CD4-positive, alpha-beta T cell treated with Interleukin-17A for 1 hour (primary cell): ENCODE results near the gene RASAL1.

ENCODE experiments used
- DNase-seq: peaks from one replicate; pipeline ENCODE4 v3.0.0-alpha.2; 2020

The RASAL1 gene

DNA sequence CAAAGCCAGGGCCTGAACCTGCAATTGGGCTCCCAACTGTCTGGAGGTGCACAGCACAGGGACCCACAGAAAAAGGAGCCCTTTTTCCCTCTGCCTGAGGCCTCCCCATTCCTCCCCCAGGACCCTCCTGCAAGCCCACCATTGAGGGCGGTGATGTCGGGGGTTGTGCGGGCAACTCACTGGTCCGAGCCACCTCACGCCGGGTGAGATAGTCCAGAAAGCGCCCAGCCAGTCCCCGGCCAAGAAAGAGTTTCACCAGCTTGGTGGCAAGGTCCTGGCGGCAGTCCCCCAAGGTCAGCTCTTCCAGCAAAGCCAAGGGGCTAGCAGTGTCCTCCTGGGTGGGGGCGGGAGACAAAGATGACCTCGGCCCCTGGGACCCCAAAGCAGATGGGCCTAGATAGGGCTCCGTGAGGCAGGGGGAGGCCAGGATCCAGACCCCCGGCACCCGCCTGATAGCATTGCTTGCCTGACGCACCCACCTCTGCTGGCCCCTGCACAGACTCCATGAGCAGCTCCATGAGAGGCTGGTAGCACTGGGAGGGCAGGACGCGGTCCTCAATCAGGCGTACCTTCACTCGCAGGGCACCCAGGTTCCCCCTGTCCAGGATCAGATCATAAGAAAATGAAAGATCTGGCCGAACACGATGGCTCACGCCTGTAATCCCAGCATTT, 20.0 kb downstream of the RASAL1 start:
- no peak for DNase-seq

DNA sequence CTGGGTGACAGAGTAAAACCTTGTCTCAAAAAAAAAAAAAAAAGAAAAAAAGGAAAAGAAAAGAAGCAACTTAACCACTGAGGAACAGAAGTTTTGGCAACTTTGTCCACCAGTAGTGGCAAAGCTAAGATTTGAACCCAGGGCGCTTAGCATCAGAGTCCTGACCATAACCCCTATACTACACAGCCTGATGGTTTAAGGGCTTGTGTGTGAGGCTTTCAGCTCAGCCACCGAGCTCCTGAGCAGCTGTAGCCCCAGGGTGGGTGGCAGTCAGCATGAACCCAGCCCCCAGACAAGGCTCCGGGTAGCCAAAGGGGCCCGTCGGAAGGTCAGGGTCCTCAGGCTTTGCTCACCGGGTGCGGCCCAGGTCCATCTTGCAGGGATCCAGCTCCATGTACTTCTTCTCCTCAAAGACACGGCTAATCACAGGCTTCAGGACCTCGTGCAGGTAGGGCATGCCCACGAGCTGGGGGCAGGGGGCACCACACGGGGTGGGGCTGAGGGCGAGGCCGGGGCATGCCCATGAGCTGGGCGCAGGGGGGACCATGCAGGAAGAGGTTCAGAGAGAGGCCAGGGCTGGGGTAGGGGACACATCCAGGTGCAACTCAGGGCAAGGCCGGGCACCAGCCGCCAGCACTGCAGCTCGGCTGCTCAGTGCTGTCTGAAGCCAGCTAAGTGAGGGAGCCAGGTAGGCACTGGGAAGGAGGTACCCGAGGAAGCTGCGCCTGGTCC, 20.9 kb downstream of the RASAL1 start:
- no peak for DNase-seq

DNA sequence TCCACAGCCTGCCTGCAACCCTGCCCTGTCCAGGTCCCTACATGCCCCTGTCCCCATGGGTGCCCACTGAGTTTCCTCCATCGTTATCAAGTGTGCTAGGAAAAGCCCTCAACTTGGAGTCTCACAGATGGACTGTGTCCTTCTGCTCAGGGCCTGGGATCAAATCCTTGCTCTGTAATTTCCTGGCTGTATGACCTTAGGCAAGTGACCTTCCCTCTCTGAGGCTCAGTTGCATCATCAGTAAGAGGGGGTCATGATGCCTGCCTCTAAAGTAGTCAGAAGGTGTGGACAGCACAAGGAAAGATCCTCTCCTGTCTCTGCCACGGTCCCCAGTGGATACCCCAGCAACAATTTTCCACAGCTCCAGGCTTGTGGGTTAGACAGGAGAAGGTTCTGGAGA, 22.2 kb downstream of the RASAL1 start:
- DNase-seq: no peak

DNA sequence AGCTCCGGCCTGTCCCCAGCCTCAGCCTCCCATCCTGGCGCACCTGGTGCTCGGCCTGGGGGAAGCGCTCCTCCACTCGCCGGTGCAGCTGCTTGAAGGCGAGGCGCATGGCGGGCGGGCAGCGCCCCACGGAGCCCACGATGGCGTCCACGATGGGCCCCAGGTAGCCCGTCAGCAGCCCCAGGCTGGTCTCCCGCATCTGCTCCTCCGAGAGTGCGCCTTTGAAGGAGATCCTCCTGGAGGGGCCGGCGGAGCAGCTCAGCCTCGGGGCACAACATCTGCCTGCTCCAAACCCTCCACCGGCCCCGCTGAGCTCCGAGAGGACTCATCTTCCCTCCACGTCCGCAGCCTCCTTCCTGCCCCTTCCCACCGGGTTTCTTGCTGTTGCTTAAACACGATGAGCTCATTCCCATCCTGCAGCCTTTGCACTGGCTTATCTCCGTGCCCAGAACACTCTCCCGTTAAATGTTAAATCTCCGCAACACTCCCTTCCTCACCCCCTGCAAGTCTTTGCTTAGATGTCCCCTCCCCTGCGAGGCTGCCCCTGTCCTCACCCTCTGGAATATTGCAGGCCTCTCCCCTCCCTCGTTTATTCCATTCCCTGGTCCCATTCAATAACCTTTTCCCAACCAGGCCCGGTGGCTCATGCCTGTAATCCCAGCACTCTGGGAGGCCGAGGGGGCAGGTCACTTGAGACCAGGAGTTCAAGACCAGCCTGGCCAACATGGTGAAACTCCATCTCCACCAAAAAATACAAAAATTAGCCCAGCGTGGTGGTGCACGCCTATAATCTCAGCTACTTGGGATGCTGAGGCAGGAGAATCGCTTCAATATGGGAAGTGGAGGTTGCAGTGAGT, 23.3 kb downstream of the RASAL1 start:
- DNase-seq: no peak

DNA sequence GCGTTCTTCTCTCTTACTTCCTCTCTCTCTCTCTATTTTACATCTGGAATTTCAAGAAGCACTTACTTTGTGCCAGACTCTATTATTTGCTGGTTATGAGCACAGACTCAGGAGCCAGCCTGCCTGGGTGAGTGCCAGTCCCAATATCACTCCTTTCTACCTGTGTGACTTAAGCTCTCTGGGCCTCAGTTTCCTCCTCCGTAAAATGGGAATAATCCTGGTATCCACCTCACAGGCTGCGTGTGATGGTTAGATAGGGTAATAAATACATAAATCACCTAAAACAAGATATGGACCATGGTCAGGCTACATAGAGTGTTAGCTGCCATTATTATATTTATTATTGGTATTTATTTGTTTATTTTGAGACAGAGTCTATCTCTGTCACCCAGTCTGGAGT, 24.3 kb downstream of the RASAL1 start:
- no peak for DNase-seq

DNA sequence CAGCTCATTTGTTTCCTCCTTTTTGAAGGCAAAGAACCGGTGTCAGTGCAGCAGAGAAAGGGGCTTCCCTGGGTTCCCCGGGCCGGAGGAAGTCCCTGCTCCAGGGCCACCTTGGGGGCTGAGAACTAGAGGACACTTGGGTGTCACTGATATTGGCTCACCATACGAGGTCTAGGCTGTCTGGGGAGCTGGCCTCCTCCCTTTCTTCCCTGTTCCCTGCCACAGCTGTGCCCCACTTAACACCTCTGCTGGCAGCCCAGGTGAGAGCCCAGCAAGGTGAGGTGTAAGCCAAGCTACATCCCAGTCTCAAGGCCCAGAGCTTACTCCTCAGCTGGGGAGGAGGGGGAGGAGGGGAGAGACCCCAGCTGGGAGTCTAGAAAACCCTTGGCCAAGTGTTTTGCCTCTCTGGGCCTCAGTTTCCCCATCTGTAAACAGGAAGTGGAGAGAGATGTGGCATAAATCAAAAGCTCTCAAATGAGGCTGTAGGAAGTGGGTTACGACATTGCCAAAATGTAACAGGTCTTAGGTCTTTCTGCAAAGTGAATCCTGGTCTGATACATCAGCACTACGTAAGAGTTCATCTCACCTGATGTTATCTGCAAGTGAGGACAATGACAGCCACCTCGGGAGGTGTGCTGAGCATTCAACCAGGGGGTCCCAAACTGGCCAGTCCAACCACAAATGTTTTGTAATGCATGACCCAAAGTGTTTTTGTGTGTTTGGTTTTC, 25.5 kb downstream of the RASAL1 start:
- DNase-seq: no peak

DNA sequence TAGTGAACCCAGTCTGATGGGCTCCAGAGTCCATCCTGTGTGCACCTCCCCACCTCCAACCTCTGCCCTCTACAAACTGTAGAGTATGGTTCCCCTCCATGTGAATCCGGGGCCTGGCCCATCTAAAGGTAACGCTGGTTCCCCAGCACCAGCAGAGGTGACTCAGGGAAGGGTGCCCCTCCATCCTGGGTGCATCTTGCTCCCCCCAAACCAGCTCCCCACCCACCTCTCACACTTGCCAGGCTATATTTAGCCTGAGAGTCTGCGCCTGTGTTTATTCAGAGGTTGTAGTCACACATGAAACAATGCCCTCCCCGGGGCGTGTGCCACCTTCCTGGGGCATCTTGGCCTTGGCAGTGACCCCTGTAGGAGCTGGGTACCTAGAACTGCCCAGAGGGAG, 26.2 kb downstream of the RASAL1 start:
- no peak for DNase-seq

DNA sequence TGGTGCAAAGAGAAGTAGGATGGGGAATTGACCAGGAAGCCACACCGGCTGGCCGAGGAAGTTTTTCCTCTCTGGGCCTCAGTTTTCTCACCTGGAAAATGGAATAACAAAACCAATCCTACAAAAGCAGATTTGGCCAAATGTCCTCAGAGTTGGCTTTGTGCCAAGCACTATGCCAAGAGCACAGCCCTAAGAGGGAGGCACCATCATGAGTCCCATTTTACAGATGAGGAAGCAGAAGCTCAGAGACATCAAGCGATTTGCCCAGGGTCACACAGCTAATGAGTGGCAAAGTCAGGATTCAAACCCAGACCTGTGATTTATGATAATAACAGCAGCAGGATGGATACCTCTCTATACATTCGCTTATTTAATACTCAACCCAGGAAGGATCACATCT, 27.3 kb downstream of the RASAL1 start:
- no peak for DNase-seq

DNA sequence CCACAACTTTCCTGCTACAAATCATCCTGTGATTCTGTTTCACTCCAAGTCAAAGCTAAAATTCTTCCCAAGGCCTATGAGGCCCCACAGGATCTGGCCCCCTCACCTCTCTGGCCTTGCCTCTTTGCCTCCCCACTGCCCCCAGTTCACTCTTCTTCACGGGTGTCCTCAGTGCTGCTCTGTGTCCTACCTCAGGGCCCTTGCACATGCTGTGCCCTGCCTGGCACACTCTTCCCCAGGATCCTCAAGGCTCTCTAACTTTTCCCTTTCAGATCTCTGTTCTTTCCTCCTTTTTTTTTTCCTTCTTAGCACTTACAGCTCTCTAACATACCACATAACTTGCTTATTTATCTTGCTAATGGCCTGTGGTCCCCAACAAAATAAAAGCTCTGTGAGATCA, 29.2 kb downstream of the RASAL1 start:
- DNase-seq: no peak

DNA sequence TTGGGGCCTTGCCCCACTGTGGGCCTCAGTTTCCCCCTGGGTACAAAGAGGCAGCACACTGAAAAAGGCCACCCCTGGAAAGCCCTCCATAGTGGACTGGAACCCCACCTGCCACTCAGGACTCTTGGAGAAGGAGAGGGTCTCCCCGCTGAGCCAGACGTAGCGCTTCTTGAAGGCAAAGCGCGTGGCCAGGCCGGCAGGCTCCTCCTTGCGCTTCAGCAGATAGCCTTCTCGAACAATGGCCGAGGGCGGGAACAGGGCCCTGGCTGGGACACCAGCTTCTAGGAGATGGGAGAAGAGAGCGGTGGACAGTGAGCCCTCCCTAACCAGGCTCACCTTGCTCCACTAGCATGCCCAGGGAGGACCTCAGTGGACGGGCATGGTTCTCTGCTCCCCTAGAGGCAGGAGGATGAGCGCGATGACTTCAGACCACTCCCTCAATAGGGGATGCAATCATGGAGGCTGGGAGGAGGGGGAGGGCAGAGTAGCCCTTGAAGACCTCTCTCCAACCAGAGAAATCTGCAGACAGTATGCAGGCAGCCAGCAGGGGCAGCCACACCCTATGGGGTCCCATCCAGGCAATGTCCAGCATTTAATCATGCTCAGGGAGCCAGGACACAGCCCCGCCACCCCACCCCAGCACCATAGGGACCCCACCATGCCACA, 29.8 kb downstream of the RASAL1 start:
- no peak for DNase-seq

DNA sequence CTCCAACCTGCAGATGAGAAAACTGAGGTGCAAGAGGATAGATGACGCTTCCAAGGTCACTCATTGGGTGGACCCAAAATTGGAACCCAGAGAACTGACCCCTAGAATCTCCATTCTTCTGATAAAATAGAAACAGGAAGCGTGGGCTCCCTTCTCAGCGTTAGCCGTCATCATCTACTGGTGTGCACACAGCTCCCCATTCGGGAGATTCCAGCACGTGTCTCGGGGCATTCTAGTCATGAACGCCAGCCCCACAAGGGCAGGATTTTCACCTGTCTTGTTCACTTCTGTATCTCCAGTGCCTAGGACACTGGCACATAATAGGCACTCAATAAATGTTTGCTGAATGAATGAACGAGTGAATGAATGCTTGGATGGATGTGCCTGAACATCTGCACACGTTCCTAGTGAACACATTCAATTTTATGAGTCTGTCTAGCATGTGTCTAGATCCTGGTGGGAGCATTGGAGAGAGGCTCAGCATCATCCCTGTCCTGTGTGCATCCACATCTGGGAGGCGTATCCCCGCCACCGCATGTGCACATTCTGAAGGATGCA, 30.5 kb downstream of the RASAL1 start:
- no peak for DNase-seq

DNA sequence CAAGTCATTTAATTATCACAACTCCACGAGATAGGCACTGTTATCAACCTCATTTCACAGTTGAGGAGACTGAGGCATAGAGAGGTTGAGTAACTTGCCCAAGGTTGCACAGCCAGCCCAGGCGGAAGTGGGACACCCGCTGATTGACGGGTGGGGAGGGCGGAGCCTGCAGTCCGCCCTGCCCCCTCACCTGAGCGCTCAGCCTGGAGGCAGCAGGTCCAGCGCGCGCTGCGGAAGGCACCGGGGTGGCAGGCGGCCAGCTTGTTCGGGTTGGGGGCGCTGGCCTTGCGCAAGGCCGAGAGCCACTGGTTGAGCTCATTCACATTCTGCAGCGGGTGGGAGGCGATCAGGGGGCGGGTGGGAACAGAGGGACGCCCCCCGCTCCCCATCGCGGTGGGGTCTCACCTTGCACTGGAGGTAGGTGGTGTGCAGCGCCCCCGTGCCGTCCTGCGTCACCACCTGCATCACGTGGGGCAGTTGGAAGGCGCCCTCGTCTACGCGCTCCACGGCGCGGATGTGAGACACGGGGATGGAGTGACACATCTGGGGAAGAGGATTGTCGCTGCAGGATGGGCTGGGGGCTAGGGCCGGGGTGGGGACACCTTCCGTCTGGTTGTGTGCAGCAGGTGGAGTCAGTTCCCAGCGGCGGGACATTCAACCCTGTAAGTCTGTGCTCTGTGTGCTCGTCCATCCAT, 31.7 kb downstream of the RASAL1 start:
- peak; percentile 72 for DNase-seq

DNA sequence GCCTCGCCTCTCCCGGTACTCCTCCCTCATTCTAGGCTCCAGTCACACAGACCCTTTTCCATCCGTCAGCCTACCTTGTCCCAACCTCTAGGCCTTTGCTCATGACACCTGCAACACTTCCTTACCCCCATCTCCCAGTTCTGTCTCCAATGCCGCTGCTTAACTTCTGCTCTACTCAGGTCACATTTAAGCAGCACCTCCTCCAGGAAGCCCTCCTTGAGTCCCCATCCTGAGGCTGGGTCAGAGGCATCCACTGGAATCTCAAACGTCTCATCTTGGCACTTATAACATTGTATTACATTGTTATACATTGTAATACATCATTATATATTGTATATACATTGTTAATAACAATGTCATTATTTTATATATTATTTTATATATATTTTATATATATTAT, 32.8 kb downstream of the RASAL1 start:
- DNase-seq: no peak

DNA sequence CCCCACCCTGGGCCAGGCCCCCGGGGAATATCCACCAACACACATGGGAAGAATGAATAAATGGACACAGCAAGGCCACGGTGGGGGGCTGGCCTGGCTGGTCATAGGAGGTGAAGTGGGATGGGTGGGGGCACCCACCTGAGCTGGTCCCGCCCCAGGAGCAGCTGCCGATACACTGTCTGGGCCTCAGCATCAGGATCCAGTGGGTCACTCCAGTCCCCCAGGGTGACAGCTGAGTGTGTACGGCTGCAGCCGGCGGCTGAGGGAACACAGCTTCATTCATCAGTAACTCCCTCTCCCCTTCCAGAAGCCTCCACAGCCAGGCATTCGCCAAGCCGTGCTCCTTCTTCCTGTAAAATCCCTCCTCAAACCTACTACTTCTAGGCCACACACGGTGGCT, 33.8 kb downstream of the RASAL1 start:
- DNase-seq: no peak

DNA sequence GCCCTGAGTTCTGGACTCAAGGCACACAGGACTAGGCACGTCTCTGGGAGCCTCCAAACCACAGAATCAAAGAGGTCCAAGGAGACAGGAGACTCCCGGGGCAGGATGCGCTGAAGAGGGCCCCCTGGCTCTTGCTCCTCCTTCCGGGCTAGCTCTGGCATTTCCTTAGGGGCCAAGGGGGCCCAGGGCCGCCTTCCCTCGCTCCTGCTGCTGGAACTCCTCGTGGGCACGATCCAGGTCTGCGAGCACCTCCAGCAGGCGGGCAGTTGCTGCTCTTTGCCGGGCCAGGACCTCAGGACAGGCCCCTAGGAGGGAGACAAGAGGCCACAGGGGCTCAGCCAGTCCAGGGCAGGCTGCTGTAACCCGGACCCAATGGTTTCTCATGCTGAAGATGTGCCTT, 35.8 kb downstream of the RASAL1 start:
- DNase-seq: no peak

DNA sequence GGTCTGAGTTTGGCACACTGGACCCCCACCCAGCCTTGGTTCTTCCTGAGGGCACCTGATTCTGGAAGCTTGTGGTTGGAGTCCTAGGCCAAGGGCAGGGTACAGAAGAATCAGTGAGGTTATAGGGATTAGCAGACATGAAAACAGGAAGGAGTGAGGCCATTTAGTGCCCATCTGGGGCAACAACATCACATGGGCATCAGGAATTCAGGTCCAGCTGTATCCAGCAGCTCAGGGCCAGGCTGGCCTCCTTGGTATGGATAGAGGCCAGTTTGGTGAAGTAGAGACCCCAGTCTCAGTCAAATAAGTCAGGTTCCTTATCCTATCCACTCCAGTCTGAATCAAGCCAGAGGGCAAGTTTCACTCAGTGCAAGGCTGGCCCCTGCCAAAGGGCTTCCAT, 36.2 kb downstream of the RASAL1 start:
- DNase-seq: no peak

DNA sequence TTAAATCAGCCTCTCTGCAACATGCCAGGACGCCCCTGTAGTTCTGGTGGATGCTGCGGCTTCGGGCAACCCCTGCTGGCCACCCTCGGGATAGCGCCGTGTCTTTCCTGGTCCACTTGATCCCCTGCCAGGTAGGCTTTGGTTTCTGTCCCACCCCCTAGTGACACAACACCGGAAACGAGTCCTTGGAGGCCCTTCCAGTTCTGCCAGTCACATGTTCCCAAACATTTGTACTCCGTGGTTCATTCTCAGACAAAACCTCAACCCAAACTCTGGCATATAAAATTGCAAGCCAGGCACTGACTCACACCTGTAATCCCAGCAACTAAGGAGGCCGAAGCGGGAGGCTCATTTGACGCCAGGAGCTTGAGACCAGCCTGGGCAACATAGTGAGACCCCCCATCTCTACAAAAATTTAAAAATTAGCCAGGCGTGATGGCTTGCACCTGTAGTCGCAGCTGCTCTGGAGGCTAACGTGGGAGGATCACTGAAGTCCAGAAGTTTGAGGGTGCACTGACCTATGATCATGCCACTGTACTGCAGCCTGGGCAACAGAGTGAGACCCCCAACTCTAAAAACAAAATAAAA, 37.0 kb downstream of the RASAL1 start:
- DNase-seq: peak; percentile 73

DNA sequence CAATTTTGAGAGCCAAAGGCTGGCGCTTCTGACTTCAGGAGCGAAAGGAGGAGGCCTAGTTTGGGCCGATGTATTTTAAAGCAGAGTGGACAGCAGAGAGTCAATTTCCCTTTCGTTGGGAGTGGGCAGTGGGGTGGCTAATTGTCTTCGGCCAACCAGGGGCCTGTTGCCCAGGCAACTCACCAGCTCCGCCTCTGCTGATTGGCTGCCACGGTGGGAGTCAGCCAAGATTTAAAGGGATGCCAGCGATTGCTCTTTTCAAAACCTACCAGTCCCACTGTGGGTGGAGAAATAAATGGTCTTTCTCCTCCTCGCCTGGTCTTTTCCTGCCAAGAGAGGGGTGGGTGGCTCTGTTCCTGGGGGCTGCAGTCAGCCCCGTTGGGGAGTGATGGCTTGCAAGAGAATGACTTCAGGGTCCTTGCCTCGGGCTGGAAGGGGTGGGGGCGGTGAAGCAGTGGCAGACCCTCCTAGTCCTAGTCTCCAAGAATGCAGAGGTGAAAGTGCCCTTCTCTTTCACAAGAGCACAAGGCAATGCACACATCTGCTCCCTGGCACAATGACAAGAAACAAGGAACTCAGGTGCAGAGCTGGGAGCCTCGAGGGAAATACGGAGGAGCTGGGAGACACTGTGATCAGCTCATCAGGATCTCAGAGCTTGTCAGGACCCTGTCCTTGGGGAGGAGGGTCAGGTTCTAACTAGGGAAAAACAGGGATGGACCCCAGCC, 37.7 kb downstream of the RASAL1 start:
- no peak for DNase-seq

DNA sequence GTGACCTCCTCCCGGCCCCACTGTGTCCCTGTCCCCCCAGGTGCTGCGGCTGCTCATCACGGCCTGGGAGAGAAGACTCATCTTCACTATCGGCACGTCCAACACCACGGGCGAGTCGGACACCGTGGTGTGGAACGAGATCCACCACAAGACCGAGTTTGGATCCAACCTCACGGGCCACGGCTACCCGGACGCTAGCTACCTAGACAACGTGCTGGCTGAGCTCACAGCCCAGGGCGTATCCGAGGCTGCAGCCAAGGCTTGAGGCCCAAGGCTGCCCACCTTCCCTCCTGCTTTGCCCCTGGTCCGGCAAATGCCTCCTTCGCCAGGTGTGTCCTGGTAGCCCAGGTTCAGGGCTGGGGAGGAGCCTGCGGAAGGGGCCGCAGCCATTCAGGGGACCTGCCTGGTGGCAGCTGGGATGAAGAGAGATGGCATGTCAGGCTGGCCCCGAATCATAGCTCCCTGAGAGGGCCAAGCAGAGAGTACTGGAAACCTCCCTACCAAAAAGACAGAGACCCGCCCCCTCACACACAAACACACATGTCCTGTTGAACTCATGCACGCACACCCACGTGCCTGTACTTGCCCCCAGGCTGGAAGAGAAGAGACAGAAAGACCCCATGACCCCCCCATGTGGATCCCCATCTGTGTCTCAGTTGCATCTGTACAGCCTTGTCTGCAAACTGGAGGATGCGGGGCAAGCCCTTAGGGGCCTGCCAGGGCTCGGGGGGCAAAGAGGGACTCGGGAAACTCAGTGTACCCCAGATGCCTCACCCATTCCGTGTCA, 38.7 kb downstream of the RASAL1 start:
- DNase-seq: no peak

DNA sequence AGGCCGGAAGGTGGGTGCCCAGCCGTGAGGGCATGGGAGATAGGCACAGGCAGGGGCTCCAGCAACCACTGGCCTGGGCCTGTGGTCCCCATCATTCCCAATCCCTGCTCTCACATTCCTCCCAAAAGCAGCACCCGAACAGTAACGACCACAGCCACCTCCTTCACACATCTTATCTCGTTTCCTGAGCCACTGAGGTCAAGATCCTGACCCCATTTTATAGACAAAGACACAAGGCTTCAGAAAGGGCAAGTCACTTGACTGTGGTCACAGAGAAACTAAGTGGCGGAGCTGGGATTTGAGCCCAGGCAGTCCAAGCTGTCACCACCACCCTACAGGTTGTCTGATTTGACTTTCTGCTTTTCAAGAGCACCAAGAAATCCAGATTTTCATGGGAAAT, 40.2 kb downstream of the RASAL1 start:
- no peak for DNase-seq
